ENCODE measurements around the gene NAP1L4.

DNA sequence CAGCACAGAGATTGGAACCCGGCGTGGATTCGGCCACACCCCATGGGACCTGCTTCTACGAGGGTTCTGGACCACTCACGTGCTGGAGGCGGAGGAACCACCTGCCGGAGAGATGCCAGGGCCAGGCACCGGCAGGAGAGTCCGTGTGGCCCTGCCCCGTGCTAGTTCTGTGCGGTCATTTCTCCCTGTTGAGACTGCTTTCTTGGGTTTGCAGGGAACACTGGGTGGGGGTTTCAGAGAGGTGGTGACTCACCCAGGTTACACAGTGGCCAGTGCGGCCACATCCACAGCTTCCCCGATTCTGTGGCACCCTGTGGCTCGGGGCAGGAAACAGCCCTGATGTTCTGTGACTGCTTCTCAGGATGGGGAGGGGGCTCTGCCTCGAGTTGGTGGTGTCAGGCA is 59.3 kb downstream of the NAP1L4 start:
- TF ChIP-seq, protein P1, sequence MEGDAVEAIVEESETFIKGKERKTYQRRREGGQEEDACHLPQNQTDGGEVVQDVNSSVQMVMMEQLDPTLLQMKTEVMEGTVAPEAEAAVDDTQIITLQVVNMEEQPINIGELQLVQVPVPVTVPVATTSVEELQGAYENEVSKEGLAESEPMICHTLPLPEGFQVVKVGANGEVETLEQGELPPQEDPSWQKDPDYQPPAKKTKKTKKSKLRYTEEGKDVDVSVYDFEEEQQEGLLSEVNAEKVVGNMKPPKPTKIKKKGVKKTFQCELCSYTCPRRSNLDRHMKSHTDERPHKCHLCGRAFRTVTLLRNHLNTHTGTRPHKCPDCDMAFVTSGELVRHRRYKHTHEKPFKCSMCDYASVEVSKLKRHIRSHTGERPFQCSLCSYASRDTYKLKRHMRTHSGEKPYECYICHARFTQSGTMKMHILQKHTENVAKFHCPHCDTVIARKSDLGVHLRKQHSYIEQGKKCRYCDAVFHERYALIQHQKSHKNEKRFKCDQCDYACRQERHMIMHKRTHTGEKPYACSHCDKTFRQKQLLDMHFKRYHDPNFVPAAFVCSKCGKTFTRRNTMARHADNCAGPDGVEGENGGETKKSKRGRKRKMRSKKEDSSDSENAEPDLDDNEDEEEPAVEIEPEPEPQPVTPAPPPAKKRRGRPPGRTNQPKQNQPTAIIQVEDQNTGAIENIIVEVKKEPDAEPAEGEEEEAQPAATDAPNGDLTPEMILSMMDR (IDR thresholded peaks at IDR 0.05; ENCODE audit: low read length), result no peak
- no peak for TF ChIP-seq EZH2 (optimal IDR thresholded peaks at IDR 0.05; ENCODE audit: low read depth, low read length)
